HEK293 (cell line): ENCODE measurements around the gene ZNF354C.

Experiments
- CTCF ChIA-PET: fragments of 350-600 bp; formaldehyde crosslinking; extraction: SDS; loops from one replicate; lab custom pipeline; 2021; ENCODE audit warnings: antibody characterized with exemption; lab: Yijun Ruan, JAX
- POLR2A ChIA-PET: fragments of 300-600 bp; formaldehyde crosslinking; extraction: SDS; loops from one replicate; lab custom pipeline; 2020; ENCODE audit warnings: antibody characterized with exemption, inconsistent platforms; lab: Yijun Ruan, JAX
- H3K27ac ChIP-seq: fragments of 200-500 bp; sonication (Bioruptor generic); 2 replicates; pipeline ENCODE4 v1.5.1; 2014; ENCODE audit warnings: low read depth, low read length, control low read depth, inconsistent platforms; ENCODE audit errors: extremely low read depth
- H3K36me3 ChIP-seq, 2 experiments: fragments of 200-500 bp in 1 of 2; sonication (Bioruptor generic) in 1 of 2; 1 replicate in 1 of 2; 2 replicates in 1 of 2; pipeline ENCODE4 v1.5.1; 2014 to 2017; ENCODE audit warnings: inconsistent platforms in 2 of 2, low read length in 2 of 2; ENCODE audit not compliant: control insufficient read depth in 2 of 2, insufficient read depth in 1 of 2
- H3K4me1 ChIP-seq: fragments of 200-500 bp; sonication (Bioruptor generic); 2 replicates; pipeline ENCODE4 v1.5.1; 2014; ENCODE audit warnings: mild to moderate bottlenecking, low read length, inconsistent platforms; ENCODE audit not compliant: control insufficient read depth, insufficient read depth
- H3K4me3 ChIP-seq: 2 replicates; pipeline ENCODE4 v1.5.1; 2011; ENCODE audit warnings: low read depth, mild to moderate bottlenecking, control low read depth, low read length, moderate library complexity
- H3K9me3 ChIP-seq: fragments of 200-500 bp; sonication (Bioruptor generic); 2 replicates; pipeline ENCODE4 v1.5.1; 2014; ENCODE audit warnings: low read depth, low read length, inconsistent platforms; ENCODE audit not compliant: control insufficient read depth, insufficient read depth
- ZNF133 ChIP-seq: fragments of 450-650 bp; formaldehyde crosslinking; IDR thresholded peaks from 2 replicates; pipeline ENCODE4 v1.5.1; 2016; ENCODE audit warnings: missing biosample characterization, missing genetic modification characterization
- ZNF140 ChIP-seq: fragments of 450-650 bp; formaldehyde crosslinking; IDR thresholded peaks from 2 replicates; pipeline ENCODE4 v1.5.1; 2016; ENCODE audit warnings: missing biosample characterization, missing genetic modification characterization
- ZNF19 ChIP-seq: fragments of 450-650 bp; formaldehyde crosslinking; IDR thresholded peaks from 2 replicates; pipeline ENCODE4; 2016; ENCODE audit warnings: missing biosample characterization, missing genetic modification characterization, low read depth
- ZNF2 ChIP-seq: fragments of 450-650 bp; formaldehyde crosslinking; IDR thresholded peaks from 2 replicates; pipeline ENCODE4 v1.5.1; 2016; ENCODE audit warnings: missing biosample characterization, missing genetic modification characterization
- ZNF211 ChIP-seq: fragments of 450-650 bp; formaldehyde crosslinking; IDR thresholded peaks from 2 replicates; pipeline ENCODE4 v1.5.1; 2016; ENCODE audit warnings: low read depth, missing biosample characterization, missing genetic modification characterization
- ZNF350 ChIP-seq: fragments of 450-650 bp; formaldehyde crosslinking; IDR thresholded peaks from 2 replicates; pipeline ENCODE4 v1.5.0; 2017; ENCODE audit warnings: missing biosample characterization, mild to moderate bottlenecking, missing genetic modification characterization
- ZNF404 ChIP-seq: fragments of 450-650 bp; formaldehyde crosslinking; IDR thresholded peaks from 2 replicates; pipeline ENCODE4 v1.5.1; 2017; ENCODE audit warnings: missing biosample characterization, missing genetic modification characterization
- ZNF530 ChIP-seq: fragments of 450-650 bp; formaldehyde crosslinking; IDR thresholded peaks from 2 replicates; pipeline ENCODE4 v1.5.1; 2016; ENCODE audit warnings: low read depth, missing biosample characterization, missing genetic modification characterization
- ZNF548 ChIP-seq: fragments of 450-650 bp; formaldehyde crosslinking; IDR thresholded peaks from 2 replicates; pipeline ENCODE4 v1.5.1; 2016; ENCODE audit warnings: missing biosample characterization, missing genetic modification characterization
- ZNF768 ChIP-seq: fragments of 450-650 bp; formaldehyde crosslinking; IDR thresholded peaks from 2 replicates; pipeline ENCODE4 v1.5.1; 2018; ENCODE audit warnings: missing biosample characterization, mild to moderate bottlenecking, missing genetic modification characterization
- ZNF791 ChIP-seq: fragments of 450-650 bp; formaldehyde crosslinking; IDR thresholded peaks from 2 replicates; pipeline ENCODE4 v1.5.1; 2016; ENCODE audit warnings: missing biosample characterization, missing genetic modification characterization
- ZNF830 ChIP-seq: fragments of 450-650 bp; IDR thresholded peaks from 2 replicates; pipeline ENCODE4 v1.5.0; 2018; ENCODE audit warnings: missing biosample characterization, missing genetic modification characterization, low read depth, mild to moderate bottlenecking, moderate library complexity
- ZNF843 ChIP-seq: fragments of 450-650 bp; formaldehyde crosslinking; IDR thresholded peaks from 2 replicates; pipeline ENCODE4 v1.5.1; 2016; ENCODE audit warnings: missing biosample characterization, missing genetic modification characterization
- ZXDB ChIP-seq: fragments of 450-650 bp; formaldehyde crosslinking; IDR thresholded peaks from 2 replicates; pipeline ENCODE4 v1.5.1; 2016; ENCODE audit warnings: missing biosample characterization, missing genetic modification characterization
- TF ChIP-seq, protein P1 (sequence below): fragments of 450-650 bp; IDR thresholded peaks from 2 replicates; pipeline ENCODE4 v1.5.1; 2018; ENCODE audit warnings: missing biosample characterization, missing genetic modification characterization
- TF ChIP-seq, protein P2 (sequence below): fragments of 450-650 bp; IDR thresholded peaks from 2 replicates; pipeline ENCODE4 v1.5.1; 2018; ENCODE audit warnings: missing biosample characterization, mild to moderate bottlenecking, missing genetic modification characterization
- TF ChIP-seq, protein P3 (sequence below): fragments of 450-650 bp; formaldehyde crosslinking; IDR thresholded peaks from 2 replicates; pipeline ENCODE4 v1.5.1; 2016; ENCODE audit warnings: missing biosample characterization, missing genetic modification characterization
- TF ChIP-seq, protein P4 (sequence below): fragments of 450-650 bp; formaldehyde crosslinking; IDR thresholded peaks from 2 replicates; pipeline ENCODE4 v1.5.1; 2016; ENCODE audit warnings: missing biosample characterization, missing genetic modification characterization, borderline replicate concordance
- TF ChIP-seq, protein P5 (sequence below): fragments of 450-650 bp; formaldehyde crosslinking; IDR thresholded peaks from 2 replicates; pipeline ENCODE4 v1.5.1; 2016; ENCODE audit warnings: missing biosample characterization, missing genetic modification characterization

The ZNF354C gene

DNA sequence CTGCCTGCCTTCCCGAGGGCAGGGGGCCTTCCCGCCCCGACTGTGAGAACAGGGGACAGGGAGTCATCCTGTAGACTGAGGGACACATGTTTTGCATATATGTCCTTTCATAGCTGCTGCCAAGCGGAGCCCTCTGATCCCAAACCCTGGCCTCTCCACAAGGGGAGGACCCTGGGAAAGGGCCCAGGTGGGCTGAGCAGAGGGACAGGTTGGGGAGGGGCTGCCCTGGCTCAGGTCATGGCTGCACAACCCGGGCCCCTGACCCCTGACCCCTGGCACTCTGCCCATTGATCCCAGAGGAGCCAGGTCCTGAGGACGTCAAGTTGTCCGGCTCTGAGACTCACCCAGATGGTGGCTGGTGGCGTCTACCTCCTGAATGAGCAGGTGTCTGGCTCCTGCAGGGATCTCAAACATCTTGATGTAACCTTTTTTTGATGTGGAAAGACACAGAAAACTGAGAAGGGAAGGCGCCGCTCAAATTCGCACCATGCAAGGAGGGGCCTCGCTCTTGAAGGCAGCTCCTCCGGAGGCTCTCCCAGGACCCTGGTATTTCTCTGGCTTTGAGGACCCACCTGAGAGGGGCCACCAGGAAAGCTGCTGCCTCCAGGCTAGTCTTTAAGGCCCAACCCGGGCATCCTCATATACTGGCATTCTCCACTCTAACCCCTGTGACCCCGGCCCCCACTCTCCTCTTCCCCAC, 71.9 kb downstream of the ZNF354C start:
- no peaks in the 10 kb centered on the region for H3K9me3 ChIP-seq
- TF ChIP-seq, protein P1, sequence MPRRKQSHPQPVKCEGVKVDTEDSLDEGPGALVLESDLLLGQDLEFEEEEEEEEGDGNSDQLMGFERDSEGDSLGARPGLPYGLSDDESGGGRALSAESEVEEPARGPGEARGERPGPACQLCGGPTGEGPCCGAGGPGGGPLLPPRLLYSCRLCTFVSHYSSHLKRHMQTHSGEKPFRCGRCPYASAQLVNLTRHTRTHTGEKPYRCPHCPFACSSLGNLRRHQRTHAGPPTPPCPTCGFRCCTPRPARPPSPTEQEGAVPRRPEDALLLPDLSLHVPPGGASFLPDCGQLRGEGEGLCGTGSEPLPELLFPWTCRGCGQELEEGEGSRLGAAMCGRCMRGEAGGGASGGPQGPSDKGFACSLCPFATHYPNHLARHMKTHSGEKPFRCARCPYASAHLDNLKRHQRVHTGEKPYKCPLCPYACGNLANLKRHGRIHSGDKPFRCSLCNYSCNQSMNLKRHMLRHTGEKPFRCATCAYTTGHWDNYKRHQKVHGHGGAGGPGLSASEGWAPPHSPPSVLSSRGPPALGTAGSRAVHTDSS = no peak
- TF ChIP-seq ZNF548 (tag by site-specific recombination) = no peak
- no peak for TF ChIP-seq ZNF791
- no peak for TF ChIP-seq ZNF140 (tag by site-specific recombination)
- no peak for TF ChIP-seq ZNF19 (tag by site-specific recombination)
- no peak for TF ChIP-seq ZNF843 (tag by site-specific recombination)
- TF ChIP-seq ZNF768 = no peak
- TF ChIP-seq, protein P2, sequence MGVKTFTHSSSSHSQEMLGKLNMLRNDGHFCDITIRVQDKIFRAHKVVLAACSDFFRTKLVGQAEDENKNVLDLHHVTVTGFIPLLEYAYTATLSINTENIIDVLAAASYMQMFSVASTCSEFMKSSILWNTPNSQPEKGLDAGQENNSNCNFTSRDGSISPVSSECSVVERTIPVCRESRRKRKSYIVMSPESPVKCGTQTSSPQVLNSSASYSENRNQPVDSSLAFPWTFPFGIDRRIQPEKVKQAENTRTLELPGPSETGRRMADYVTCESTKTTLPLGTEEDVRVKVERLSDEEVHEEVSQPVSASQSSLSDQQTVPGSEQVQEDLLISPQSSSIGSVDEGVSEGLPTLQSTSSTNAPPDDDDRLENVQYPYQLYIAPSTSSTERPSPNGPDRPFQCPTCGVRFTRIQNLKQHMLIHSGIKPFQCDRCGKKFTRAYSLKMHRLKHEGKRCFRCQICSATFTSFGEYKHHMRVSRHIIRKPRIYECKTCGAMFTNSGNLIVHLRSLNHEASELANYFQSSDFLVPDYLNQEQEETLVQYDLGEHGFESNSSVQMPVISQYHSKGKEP (tag by site-specific recombination) = no peak
- TF ChIP-seq, protein P3, sequence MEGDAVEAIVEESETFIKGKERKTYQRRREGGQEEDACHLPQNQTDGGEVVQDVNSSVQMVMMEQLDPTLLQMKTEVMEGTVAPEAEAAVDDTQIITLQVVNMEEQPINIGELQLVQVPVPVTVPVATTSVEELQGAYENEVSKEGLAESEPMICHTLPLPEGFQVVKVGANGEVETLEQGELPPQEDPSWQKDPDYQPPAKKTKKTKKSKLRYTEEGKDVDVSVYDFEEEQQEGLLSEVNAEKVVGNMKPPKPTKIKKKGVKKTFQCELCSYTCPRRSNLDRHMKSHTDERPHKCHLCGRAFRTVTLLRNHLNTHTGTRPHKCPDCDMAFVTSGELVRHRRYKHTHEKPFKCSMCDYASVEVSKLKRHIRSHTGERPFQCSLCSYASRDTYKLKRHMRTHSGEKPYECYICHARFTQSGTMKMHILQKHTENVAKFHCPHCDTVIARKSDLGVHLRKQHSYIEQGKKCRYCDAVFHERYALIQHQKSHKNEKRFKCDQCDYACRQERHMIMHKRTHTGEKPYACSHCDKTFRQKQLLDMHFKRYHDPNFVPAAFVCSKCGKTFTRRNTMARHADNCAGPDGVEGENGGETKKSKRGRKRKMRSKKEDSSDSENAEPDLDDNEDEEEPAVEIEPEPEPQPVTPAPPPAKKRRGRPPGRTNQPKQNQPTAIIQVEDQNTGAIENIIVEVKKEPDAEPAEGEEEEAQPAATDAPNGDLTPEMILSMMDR (tag by site-specific recombination) = no peak
- no peak for TF ChIP-seq ZNF133
- TF ChIP-seq ZNF404 (tag by site-specific recombination) = no peak
- TF ChIP-seq, protein P4, sequence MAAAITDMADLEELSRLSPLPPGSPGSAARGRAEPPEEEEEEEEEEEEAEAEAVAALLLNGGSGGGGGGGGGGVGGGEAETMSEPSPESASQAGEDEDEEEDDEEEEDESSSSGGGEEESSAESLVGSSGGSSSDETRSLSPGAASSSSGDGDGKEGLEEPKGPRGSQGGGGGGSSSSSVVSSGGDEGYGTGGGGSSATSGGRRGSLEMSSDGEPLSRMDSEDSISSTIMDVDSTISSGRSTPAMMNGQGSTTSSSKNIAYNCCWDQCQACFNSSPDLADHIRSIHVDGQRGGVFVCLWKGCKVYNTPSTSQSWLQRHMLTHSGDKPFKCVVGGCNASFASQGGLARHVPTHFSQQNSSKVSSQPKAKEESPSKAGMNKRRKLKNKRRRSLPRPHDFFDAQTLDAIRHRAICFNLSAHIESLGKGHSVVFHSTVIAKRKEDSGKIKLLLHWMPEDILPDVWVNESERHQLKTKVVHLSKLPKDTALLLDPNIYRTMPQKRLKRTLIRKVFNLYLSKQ (tag by site-specific recombination) = no peak
- TF ChIP-seq ZNF530 = no peak
- no peak for TF ChIP-seq ZXDB (tag by site-specific recombination)
- TF ChIP-seq, protein P5, sequence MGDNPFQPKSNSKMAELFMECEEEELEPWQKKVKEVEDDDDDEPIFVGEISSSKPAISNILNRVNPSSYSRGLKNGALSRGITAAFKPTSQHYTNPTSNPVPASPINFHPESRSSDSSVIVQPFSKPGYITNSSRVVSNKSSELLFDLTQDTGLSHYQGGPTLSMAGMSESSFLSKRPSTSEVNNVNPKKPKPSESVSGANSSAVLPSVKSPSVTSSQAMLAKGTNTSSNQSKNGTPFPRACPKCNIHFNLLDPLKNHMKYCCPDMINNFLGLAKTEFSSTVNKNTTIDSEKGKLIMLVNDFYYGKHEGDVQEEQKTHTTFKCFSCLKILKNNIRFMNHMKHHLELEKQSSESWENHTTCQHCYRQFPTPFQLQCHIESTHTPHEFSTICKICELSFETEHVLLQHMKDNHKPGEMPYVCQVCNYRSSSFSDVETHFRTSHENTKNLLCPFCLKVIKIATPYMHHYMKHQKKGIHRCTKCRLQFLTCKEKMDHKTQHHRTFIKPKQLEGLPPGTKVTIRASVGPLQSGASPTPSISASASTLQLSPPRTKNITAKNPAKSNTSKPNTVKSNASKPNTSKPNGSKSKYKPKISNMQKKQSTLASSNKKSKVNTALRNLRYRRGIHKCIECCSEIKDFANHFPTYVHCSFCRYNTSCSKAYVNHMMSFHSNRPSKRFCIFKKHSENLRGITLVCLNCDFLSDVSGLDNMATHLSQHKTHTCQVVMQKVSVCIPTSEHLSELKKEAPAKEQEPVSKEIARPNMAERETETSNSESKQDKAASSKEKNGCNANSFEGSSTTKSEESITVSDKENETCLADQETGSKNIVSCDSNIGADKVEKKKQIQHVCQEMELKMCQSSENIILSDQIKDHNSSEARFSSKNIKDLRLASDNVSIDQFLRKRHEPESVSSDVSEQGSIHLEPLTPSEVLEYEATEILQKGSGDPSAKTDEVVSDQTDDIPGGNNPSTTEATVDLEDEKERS (tag by site-specific recombination) = no peak
- no peak for TF ChIP-seq ZNF350
- TF ChIP-seq ZNF2 (tag by site-specific recombination) = no peak
- no peak for TF ChIP-seq ZNF830 (tag by site-specific recombination)
- TF ChIP-seq ZNF211 (tag by site-specific recombination) = no peak

More for the DNA sequence above, 71.9 kb downstream of the ZNF354C start:
- ChIA-PET POLR2A (no interaction called here), CTCF (no interaction called here)
- no peaks in the 10 kb centered on the region for H3K36me3 ChIP-seq
- H3K4me1 ChIP-seq = no peaks in the 10 kb centered on the region
- H3K27ac ChIP-seq = no peak overlapping the region
- H3K4me3 ChIP-seq = no peak overlapping the region
